ENCODE measurements around the gene ACAD10. TPM values are rescaled to one million over a fixed set of nuclear protein-coding genes. Genes with fewer than 3 reads are reported as not detected.
A peak's percentile ranks its signal among the peaks of the same experiment; 100 is the strongest.

The ACAD10 gene
- total and polyA plus RNA-seq, 2 of the 13 experiments (the other 11 are each of a cell fraction or from before 2014, with no cell fraction given): 15.2 to 16.3 TPM

DNA sequence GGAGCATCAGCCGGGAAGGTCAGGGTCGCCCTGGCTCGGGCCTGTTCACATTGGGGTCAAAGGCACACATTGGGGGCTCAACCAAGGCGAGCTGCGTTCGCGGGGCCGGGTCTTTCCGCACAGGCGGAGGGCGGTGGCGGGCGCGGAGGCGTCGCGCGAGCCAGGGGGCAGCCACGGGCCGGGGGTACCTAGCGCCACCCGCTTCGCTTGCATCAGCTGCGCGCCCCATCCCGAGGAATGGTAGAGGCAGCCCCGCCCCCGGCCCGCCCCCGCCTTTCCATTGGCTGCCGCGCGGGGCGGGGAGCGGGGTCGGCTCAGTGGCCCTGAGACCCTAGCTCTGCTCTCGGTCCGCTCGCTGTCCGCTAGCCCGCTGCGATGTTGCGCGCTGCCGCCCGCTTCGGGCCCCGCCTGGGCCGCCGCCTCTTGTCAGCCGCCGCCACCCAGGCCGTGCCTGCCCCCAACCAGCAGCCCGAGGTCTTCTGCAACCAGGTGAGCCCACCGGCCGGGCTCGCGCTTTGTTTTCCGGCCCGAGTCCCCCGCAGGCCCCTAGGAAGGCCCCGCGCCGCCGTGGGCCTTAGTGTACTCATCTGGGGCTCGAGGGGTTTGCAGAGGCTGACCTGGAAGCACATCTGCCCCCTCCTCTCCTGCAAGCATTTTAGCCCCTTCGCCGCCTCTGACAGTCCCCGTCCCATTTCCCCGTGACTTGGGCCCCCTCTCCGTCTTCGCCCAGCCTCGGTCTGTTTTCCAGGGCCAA lies 80.9 kb downstream of the ACAD10 start, which contains the start of gene ALDH2 (continued):
- peak; percentile 77; the same call in 1 of the 2 replicates for TF ChIP-seq KMT2A (CRISPR knock-in tag; IDR thresholded peaks at IDR 0.05)
- peak; percentile 33; the same call in 1 of the 2 replicates for TF ChIP-seq POGZ (CRISPR knock-in tag; IDR thresholded peaks at IDR 0.05)
- TF ChIP-seq ZBTB1 (CRISPR knock-in tag; IDR thresholded peaks at IDR 0.05; ENCODE audit: borderline replicate concordance): no peak
- 0 out of 2 replicates have a peak, but pooled peaks have one; percentile 48 for TF ChIP-seq BRCA1 (CRISPR knock-in tag; IDR thresholded peaks at IDR 0.05)
- no peak for TF ChIP-seq SSRP1 (CRISPR knock-in tag; IDR thresholded peaks at IDR 0.05)
- TF ChIP-seq, protein P1, sequence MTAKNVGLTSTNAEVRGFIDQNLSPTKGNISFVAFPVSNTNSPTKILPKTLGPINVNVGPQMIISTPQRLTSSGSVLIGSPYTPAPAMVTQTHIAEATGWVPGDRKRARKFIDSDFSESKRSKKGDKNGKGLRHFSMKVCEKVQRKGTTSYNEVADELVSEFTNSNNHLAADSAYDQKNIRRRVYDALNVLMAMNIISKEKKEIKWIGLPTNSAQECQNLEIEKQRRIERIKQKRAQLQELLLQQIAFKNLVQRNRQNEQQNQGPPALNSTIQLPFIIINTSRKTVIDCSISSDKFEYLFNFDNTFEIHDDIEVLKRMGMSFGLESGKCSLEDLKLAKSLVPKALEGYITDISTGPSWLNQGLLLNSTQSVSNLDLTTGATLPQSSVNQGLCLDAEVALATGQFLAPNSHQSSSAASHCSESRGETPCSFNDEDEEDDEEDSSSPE (CRISPR knock-in tag; IDR thresholded peaks at IDR 0.05): peak; percentile 45; the same call in 1 of the 2 replicates
- TF ChIP-seq ZNF709 (CRISPR knock-in tag; IDR thresholded peaks at IDR 0.05): peak; percentile 82; the same call in 1 of the 2 replicates
- TF ChIP-seq AKAP8 (CRISPR knock-in tag; IDR thresholded peaks at IDR 0.05): no peak
- TF ChIP-seq, protein P2, sequence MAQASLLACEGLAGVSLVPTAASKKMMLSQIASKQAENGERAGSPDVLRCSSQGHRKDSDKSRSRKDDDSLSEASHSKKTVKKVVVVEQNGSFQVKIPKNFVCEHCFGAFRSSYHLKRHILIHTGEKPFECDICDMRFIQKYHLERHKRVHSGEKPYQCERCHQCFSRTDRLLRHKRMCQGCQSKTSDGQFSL (CRISPR knock-in tag; IDR thresholded peaks at IDR 0.05): no peak
- TF ChIP-seq KLF16 (CRISPR knock-in tag; IDR thresholded peaks at IDR 0.05): peak in 1 of 2 experiments; percentile 69; a peak in 2 of 4 replicates
- no peak for TF ChIP-seq RORA (CRISPR knock-in tag; IDR thresholded peaks at IDR 0.05)
- peak; percentile 44; the same call in 1 of the 2 replicates for TF ChIP-seq SOX5 (CRISPR knock-in tag; IDR thresholded peaks at IDR 0.05; ENCODE audit: borderline replicate concordance)
- 0 out of 2 replicates have a peak, but pooled peaks have one; percentile 37 for TF ChIP-seq KLF11 (CRISPR knock-in tag; IDR thresholded peaks at IDR 0.05)
- TF ChIP-seq SIN3B (IDR thresholded peaks at IDR 0.05; ENCODE audit: low read length): no peak
- TF ChIP-seq ZNF7 (CRISPR knock-in tag; IDR thresholded peaks at IDR 0.05): no peak
- no peak for TF ChIP-seq MEF2D (CRISPR knock-in tag; IDR thresholded peaks at IDR 0.05)
- no peak for TF ChIP-seq DNMT3B (CRISPR knock-in tag; conservative IDR thresholded peaks at IDR 0.05)
- TF ChIP-seq MTA3 (CRISPR knock-in tag; IDR thresholded peaks at IDR 0.05): no peak
- TF ChIP-seq GPN1 (CRISPR knock-in tag; IDR thresholded peaks at IDR 0.05; ENCODE audit: borderline replicate concordance): no peak
- TF ChIP-seq, protein P3, sequence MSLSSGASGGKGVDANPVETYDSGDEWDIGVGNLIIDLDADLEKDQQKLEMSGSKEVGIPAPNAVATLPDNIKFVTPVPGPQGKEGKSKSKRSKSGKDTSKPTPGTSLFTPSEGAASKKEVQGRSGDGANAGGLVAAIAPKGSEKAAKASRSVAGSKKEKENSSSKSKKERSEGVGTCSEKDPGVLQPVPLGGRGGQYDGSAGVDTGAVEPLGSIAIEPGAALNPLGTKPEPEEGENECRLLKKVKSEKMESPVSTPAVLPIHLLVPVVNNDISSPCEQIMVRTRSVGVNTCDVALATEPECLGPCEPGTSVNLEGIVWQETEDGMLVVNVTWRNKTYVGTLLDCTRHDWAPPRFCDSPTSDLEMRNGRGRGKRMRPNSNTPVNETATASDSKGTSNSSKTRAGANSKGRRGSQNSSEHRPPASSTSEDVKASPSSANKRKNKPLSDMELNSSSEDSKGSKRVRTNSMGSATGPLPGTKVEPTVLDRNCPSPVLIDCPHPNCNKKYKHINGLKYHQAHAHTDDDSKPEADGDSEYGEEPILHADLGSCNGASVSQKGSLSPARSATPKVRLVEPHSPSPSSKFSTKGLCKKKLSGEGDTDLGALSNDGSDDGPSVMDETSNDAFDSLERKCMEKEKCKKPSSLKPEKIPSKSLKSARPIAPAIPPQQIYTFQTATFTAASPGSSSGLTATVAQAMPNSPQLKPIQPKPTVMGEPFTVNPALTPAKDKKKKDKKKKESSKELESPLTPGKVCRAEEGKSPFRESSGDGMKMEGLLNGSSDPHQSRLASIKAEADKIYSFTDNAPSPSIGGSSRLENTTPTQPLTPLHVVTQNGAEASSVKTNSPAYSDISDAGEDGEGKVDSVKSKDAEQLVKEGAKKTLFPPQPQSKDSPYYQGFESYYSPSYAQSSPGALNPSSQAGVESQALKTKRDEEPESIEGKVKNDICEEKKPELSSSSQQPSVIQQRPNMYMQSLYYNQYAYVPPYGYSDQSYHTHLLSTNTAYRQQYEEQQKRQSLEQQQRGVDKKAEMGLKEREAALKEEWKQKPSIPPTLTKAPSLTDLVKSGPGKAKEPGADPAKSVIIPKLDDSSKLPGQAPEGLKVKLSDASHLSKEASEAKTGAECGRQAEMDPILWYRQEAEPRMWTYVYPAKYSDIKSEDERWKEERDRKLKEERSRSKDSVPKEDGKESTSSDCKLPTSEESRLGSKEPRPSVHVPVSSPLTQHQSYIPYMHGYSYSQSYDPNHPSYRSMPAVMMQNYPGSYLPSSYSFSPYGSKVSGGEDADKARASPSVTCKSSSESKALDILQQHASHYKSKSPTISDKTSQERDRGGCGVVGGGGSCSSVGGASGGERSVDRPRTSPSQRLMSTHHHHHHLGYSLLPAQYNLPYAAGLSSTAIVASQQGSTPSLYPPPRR (CRISPR knock-in tag; IDR thresholded peaks at IDR 0.05; ENCODE audit: borderline replicate concordance): no peak
- no peak for TF ChIP-seq ZNF292 (CRISPR knock-in tag; IDR thresholded peaks at IDR 0.05; ENCODE audit: borderline replicate concordance, low read depth)
- TF ChIP-seq ZFP36 (IDR thresholded peaks at IDR 0.05; ENCODE audit: borderline replicate concordance, low read depth, low read length, partially characterized antibody): no peak
- no peak for TF ChIP-seq TCF12 (IDR thresholded peaks at IDR 0.05)
- TF ChIP-seq TCF12 (CRISPR knock-in tag; IDR thresholded peaks at IDR 0.05): no peak; the same call in 1 of the 2 replicates
- peak; percentile 67; the same call in 1 of the 2 replicates for TF ChIP-seq CAMTA2 (CRISPR knock-in tag; IDR thresholded peaks at IDR 0.05; ENCODE audit: borderline replicate concordance)
- no peak for TF ChIP-seq ZNF264 (CRISPR knock-in tag; IDR thresholded peaks at IDR 0.05)

Measured in HepG2 (cell line).